Gastroesophageal sphincter (tissue), 3 donors: ENCODE results near the gene LIPI.

ENCODE experiments used
- CTCF ChIP-seq, 4 experiments: fragments of 200-600 bp in 2 of 4; fragments of 450-650 bp in 2 of 4; sonication (generic) in 1 of 4; IDR thresholded peaks; one replicate each; pipeline ENCODE4 v1.5.1; 2017 to 2019; ENCODE audit warnings: antibody characterized with exemption in 4 of 4, mild to moderate bottlenecking in 2 of 4, moderate library complexity in 2 of 4
- POLR2A ChIP-seq, 2 donors: fragments of 450-650 bp; IDR thresholded peaks; one replicate each; pipeline ENCODE4 v1.6.1; 2017; ENCODE audit warnings: antibody characterized with exemption in 2 of 2, mild to moderate bottlenecking in 2 of 2, moderate library complexity in 1 of 2
- POLR2AphosphoS5 ChIP-seq: sonication (generic); formaldehyde crosslinking; IDR thresholded peaks from one replicate; pipeline ENCODE4 v1.6.1; 2017; ENCODE audit warnings: antibody characterized with exemption

GRCh38 chr21:14210738-14211137 lies at the start of gene LIPI:
- TF ChIP-seq CTCF (IDR thresholded peaks at IDR 0.05) (no peak), POLR2AphosphoS5 (no peak), POLR2A (IDR thresholded peaks at IDR 0.05) (no peak)
